Liver (tissue), 1 donor: ENCODE results near the gene NRIP2.

Source experiments
- MAX ChIP-seq: IDR thresholded peaks from 2 replicates; pipeline ENCODE4 v1.6.1; 2016; ENCODE audit warnings: antibody characterized with exemption
- REST ChIP-seq: IDR thresholded peaks from 2 replicates; pipeline ENCODE4 v1.6.1; 2016; ENCODE audit warnings: antibody characterized with exemption, mild to moderate bottlenecking

- TF ChIP-seq REST: no peak
- no peak for TF ChIP-seq MAX
Measured at GRCh38 chr12:2779281-2779680, 55.6 kb downstream of the NRIP2 start.
